SK-N-SH (cell line): ENCODE measurements around the gene BCL7C. TPM values are rescaled to one million over a fixed set of nuclear protein-coding genes. Genes with fewer than 3 reads are reported as not detected.

ENCODE experiments used
- CTCF ChIA-PET: fragments of 300-600, 350-600 bp; formaldehyde crosslinking; extraction: SDS; loops from one replicate; lab custom pipeline; 2021; lab: Yijun Ruan, JAX
- POLR2A ChIA-PET: fragments of 350-600 bp; sonication (Branson Sonifier 250); formaldehyde crosslinking; extraction: SDS; loops from one replicate; lab custom pipeline; 2020; ENCODE audit warnings: antibody characterized with exemption, inconsistent platforms; lab: Yijun Ruan, JAX
- DNase-seq: peaks from one replicate; pipeline ENCODE4 v3.0.0; 2012
- H2AFZ ChIP-seq: fragments of 200-600 bp; sonication (generic); 2 replicates; pipeline ENCODE4 v1.8.1; 2016; ENCODE audit warnings: antibody characterized with exemption, mild to moderate bottlenecking, low read depth
- H3F3A ChIP-seq: fragments of 200-600 bp; sonication (generic); replicated peaks from 2 replicates; pipeline ENCODE3; 2016; ENCODE audit warnings: antibody characterized with exemption, mild to moderate bottlenecking; ENCODE audit not compliant: insufficient read depth
- H3K27ac ChIP-seq, 2 experiments: fragments of 200-500 bp in 1 of 2; fragments of 200-600 bp in 1 of 2; sonication (Bioruptor generic) in 1 of 2; sonication (generic), shearing (Covaris generic) in 1 of 2; 2 replicates each; pipeline versions ENCODE4 v1.5.1 to v1.6.1; 2014 to 2016; ENCODE audit warnings: low read depth in 2 of 2, inconsistent platforms in 1 of 2, low read length in 1 of 2, mild to moderate bottlenecking in 1 of 2, mixed read lengths in 1 of 2
- H3K27me3 ChIP-seq: fragments of 200-600 bp; sonication (generic), shearing (Covaris generic); 2 replicates; pipeline ENCODE4 v1.6.1; 2016; ENCODE audit warnings: mixed run types; ENCODE audit not compliant: insufficient read depth
- H3K36me3 ChIP-seq, 2 experiments: fragments of 200-500 bp in 1 of 2; fragments of 200-600 bp in 1 of 2; sonication (Bioruptor generic) in 1 of 2; sonication (generic) in 1 of 2; replicated peaks in 1 of 2; 2 replicates each; pipeline versions ENCODE3 to v1.5.1; 2014 to 2016; ENCODE audit warnings: low read length in 1 of 2, mild to moderate bottlenecking in 1 of 2; ENCODE audit not compliant: insufficient read depth in 2 of 2, control insufficient read depth in 1 of 2
- H3K4me1 ChIP-seq, 2 experiments: fragments of 200-500 bp in 1 of 2; fragments of 200-600 bp in 1 of 2; sonication (Bioruptor generic) in 1 of 2; sonication (generic), shearing (Covaris generic) in 1 of 2; 2 replicates each; pipeline versions ENCODE4 v1.5.1 to v1.6.1; 2014 to 2016; ENCODE audit warnings: low read depth in 1 of 2, low read length in 1 of 2, mixed run types in 1 of 2; ENCODE audit not compliant: insufficient read depth in 2 of 2, control insufficient read depth in 1 of 2
- H3K4me2 ChIP-seq: fragments of 200-600 bp; sonication (generic), shearing (Covaris generic); 2 replicates; pipeline ENCODE4 v1.6.1; 2017; ENCODE audit warnings: mixed run types
- H3K4me3 ChIP-seq, 2 experiments: fragments of 200-500 bp in 1 of 2; fragments of 200-600 bp in 1 of 2; sonication (Bioruptor generic) in 1 of 2; sonication (generic), shearing (Covaris generic) in 1 of 2; 2 replicates each; pipeline versions ENCODE4 v1.5.1 to v1.8.1; 2014 to 2016; ENCODE audit warnings: low read depth in 2 of 2, inconsistent platforms in 1 of 2, low read length in 1 of 2, mild to moderate bottlenecking in 1 of 2, mixed read lengths in 1 of 2, moderate library complexity in 1 of 2
- H3K79me2 ChIP-seq: fragments of 200-600 bp; sonication (generic); 2 replicates; pipeline ENCODE4 v1.8.1; 2017; ENCODE audit warnings: mild to moderate bottlenecking; ENCODE audit not compliant: insufficient read depth
- H3K9ac ChIP-seq: fragments of 200-600 bp; sonication (generic); 2 replicates; pipeline ENCODE4 v1.6.1; 2017; ENCODE audit warnings: mixed run types
- H3K9me2 ChIP-seq: fragments of 200-600 bp; sonication (generic); 2 replicates; pipeline ENCODE4 v1.6.1; 2017; ENCODE audit warnings: mixed run types
- H3K9me3 ChIP-seq: fragments of 200-600 bp; sonication (generic); 2 replicates; pipeline ENCODE4 v1.6.1; 2017; ENCODE audit warnings: mixed run types, mild to moderate bottlenecking, moderate library complexity
- H4K20me1 ChIP-seq: fragments of 200-600 bp; sonication (generic); 2 replicates; pipeline ENCODE4 v1.6.1; 2017; ENCODE audit warnings: mild to moderate bottlenecking, mixed run types; ENCODE audit not compliant: insufficient read depth
- CHD2 ChIP-seq: fragments of 150-350 bp; IDR thresholded peaks from 2 replicates; pipeline ENCODE4 v1.6.1; 2018; ENCODE audit warnings: low read length; ENCODE audit not compliant: partially characterized antibody
- ELF1 ChIP-seq: IDR thresholded peaks from 2 replicates; pipeline ENCODE4 v1.4.0; 2012
- EP300 ChIP-seq, 2 experiments: IDR thresholded peaks; 2 replicates each; pipeline versions ENCODE4 v1.4.0 to v1.6.1; 2012; ENCODE audit warnings: borderline replicate concordance in 1 of 2, low read depth in 1 of 2, low read length in 1 of 2
- EZH2phosphoT487 ChIP-seq: fragments of 200-600 bp; sonication (generic); IDR thresholded peaks from 2 replicates; pipeline ENCODE4 v1.6.1; 2017; ENCODE audit warnings: low read depth, mixed run types, mild to moderate bottlenecking, antibody characterized with exemption, moderate library complexity, borderline replicate concordance
- FOXJ3 ChIP-seq: sonication (generic); formaldehyde crosslinking; IDR thresholded peaks from 2 replicates; pipeline ENCODE4 v1.5.1; 2020; ENCODE audit warnings: mild to moderate bottlenecking, missing genetic modification reagents
- GABPA ChIP-seq: IDR thresholded peaks from 2 replicates; pipeline ENCODE4 v1.4.0; 2012; ENCODE audit warnings: low read depth, mild to moderate bottlenecking
- GATA2 ChIP-seq: sonication (generic); formaldehyde crosslinking; IDR thresholded peaks from 2 replicates; pipeline ENCODE4 v1.5.0; 2020; ENCODE audit warnings: mild to moderate bottlenecking, missing genetic modification reagents
- MXI1 ChIP-seq: IDR thresholded peaks from 2 replicates; pipeline ENCODE4 v1.6.1; 2012; ENCODE audit warnings: mild to moderate bottlenecking, low read depth, low read length, improper control_type of control experiment
- NRF1 ChIP-seq: IDR thresholded peaks from 2 replicates; pipeline ENCODE4 v1.6.1; 2012; ENCODE audit warnings: low read depth, mild to moderate bottlenecking, low read length
- RCOR1 ChIP-seq: fragments of 150-350 bp; IDR thresholded peaks from 2 replicates; pipeline ENCODE4 v1.6.1; 2017; ENCODE audit warnings: antibody characterized with exemption, low read length
- RXRA ChIP-seq: IDR thresholded peaks from 2 replicates; pipeline ENCODE4 v1.4.0; 2012; ENCODE audit warnings: low read depth, mild to moderate bottlenecking, borderline replicate concordance
- SIN3A ChIP-seq: IDR thresholded peaks from 2 replicates; pipeline ENCODE4 v1.6.1; 2012; ENCODE audit warnings: low read depth, mild to moderate bottlenecking, low read length, moderate library complexity, borderline replicate concordance
- SMC3 ChIP-seq: IDR thresholded peaks from 2 replicates; pipeline ENCODE4 v1.6.1; 2012; ENCODE audit warnings: low read depth, low read length, improper control_type of control experiment
- YY1 ChIP-seq: IDR thresholded peaks from 2 replicates; pipeline ENCODE4 v1.4.0; 2012; ENCODE audit warnings: low read depth, mild to moderate bottlenecking
- WGBS: methylation state at CpG from one replicate; pipeline ENCODE4 v1.1.6; 2017; ENCODE audit warnings: low lambda C conversion rate; 5-methylcytosine and 5-hydroxymethylcytosine counted together
- polyA plus RNA-seq, 3 experiments: library from polyadenylated mRNA; depleted of rRNA; stranded (reverse); fragments of >200 nt; gene quantifications; 2 replicates each; pipeline ENCODE4 v1.2.3, GENCODE V29; 2012
- TF ChIP-seq, protein P1 (sequence below): fragments of 150-350 bp; IDR thresholded peaks from 2 replicates; pipeline ENCODE4 v1.6.1; 2017; ENCODE audit warnings: antibody characterized with exemption, low read length, low read depth, borderline replicate concordance

Gene BCL7C
- polyA plus RNA-seq, 1 of the 3 experiments (the other 2 are of a cell fraction), result 56.3 TPM

DNA sequence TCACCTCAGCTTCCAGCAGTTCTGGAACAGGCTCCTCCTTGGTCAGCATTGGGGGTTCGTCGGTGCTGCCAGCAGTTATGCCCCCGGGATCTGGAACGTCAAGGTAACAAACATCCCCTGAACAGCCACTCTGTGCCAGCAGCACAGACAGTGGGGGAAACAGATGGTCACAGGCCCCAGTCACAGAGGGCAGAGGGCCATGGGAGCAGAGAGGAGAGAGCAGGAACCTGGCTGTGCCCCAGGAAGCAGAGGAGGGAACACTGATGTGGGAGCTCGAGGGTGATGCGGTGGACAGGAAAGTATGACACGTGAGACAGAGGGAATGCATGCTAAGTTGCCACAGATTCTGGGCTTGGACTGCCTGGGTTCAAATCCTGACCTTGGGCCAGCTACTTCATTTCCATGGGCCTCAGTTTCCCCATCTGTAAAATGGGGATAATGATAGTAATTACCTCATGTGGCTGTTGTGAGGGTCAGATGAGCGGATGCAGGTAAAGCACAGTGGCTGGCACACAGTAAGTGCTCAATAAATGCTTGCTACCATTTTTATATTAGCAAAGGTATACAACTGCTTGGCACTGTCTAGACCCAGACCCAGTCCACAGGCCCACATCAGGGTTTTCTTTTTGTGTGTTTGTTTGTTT, 4.9 kb downstream of the BCL7C start (continued):
- no peak for TF ChIP-seq CHD2
- TF ChIP-seq ELF1, result no peak
- TF ChIP-seq, protein P1, sequence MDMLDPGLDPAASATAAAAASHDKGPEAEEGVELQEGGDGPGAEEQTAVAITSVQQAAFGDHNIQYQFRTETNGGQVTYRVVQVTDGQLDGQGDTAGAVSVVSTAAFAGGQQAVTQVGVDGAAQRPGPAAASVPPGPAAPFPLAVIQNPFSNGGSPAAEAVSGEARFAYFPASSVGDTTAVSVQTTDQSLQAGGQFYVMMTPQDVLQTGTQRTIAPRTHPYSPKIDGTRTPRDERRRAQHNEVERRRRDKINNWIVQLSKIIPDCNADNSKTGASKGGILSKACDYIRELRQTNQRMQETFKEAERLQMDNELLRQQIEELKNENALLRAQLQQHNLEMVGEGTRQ, result no peak
- no peak for TF ChIP-seq MXI1
- no peak for TF ChIP-seq SMC3
- no peak for TF ChIP-seq NRF1
- TF ChIP-seq YY1, result no peak

DNA sequence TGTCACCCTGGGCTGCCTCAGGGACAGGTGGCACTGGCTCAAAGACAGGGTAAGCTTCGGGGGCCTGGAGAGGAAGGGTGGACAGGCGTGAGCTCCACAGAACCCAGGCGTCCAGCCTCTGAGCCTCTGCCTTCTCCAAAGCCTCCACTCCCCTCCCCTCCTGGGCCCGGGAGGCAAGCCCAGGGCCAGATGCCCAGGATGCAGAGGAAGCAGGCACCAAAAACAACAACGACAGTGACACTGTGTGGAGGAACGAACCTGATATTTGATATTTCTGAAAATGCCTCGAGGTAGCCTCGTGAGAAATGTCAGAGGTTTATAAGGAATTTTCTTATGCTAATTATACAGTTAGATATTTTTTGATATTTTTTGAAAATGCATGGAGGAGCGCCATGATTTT, 6.0 kb downstream of the BCL7C start:
- Histone ChIP-seq H4K20me1 (no peaks in the 10 kb centered on the region), H3K9ac (no peak overlapping the region), H3K36me3 (peaks cover 15 to 39% of the 10 kb centered on the region in 2 experiments), H3K27me3 (no peaks in the 10 kb centered on the region), H3F3A (peaks cover 11% of the 10 kb centered on the region), H3K4me1 (peaks cover 0 to 6% of the 10 kb centered on the region in 2 experiments; a peak in 1 of 4 replicates), H3K9me3 (no peaks in the 10 kb centered on the region), H3K4me3 (no peak overlapping the region), H2AFZ (no peak overlapping the region), H3K9me2 (no peaks in the 10 kb centered on the region), H3K79me2 (peaks cover 32% of the 10 kb centered on the region), H3K27ac (no peak overlapping the region), H3K4me2 (no peak overlapping the region)
- ChIA-PET CTCF (no interaction called here), POLR2A (no interaction called here)
- TF ChIP-seq NRF1, result no peak
- TF ChIP-seq EP300 (IDR thresholded peaks at IDR 0.05; ENCODE audit: borderline replicate concordance in 1 of 2, low read depth in 1 of 2, low read length in 1 of 2), result no peak
- TF ChIP-seq RXRA, result no peak
- TF ChIP-seq GABPA, result no peak
- no peak for TF ChIP-seq RCOR1
- TF ChIP-seq SIN3A, result no peak
- no peak for TF ChIP-seq FOXJ3 (CRISPR knock-in tag)
- TF ChIP-seq YY1, result no peak
- TF ChIP-seq EZH2phosphoT487, result no peak
- no peak for TF ChIP-seq GATA2 (CRISPR knock-in tag)
- TF ChIP-seq, protein P1, result no peak
- DNase-seq, result no peak
- 93% methylated on average over 8 of the region's 9 CpGs for WGBS
